GM18909 (cell line): ENCODE data around the gene SORCS3.

Source experiments
- ATAC-seq: cut with Tn5 transposase; IDR thresholded peaks from one replicate; pipeline ENCODE4 v1.9.1; 2021; ENCODE audit warnings: mild to moderate bottlenecking; ENCODE audit not compliant: unreplicated experiment, poor library complexity

SORCS3 gene

DNA sequence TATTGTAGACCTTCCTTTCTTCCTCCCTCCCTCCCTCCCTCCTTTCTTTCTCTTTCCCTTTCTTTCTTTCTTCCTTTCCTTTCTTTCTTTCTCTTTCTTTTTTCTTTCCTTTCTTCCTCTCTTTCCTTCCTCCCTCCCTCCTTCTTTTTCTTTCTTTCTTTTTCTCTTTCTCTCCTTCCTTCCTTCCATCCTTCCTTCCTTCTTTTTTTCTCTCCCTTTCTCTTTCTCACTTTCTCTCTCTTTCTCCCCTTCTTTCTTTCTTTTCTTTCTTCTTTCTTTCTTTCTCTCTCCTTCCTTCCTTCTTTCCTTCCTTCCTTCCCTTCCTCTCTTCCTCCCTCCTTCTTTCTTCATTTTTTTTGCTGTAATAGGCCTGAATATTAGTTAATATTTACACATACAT, 638.0 kb downstream of the SORCS3 start:
- ATAC-seq = no peak

DNA sequence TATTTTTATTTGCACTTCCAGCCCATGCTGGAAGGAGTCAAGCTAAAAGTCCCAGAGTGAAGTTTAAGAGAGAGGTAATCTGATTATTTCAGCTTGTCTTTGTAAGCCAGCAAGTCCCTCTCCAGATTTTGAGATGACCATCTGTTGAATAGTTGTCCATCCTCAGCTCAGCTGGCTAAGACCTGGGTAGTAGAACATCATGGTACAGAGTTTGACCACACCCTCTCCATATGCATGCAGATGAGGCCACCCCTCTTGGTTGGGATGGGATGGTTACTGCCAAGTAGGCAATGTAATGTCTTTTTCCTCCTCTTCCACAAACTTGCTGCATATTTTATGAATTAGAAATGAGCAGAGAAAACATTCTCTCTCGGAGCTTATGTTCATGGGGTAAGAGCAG, 639.8 kb downstream of the SORCS3 start:
- no peak for ATAC-seq

DNA sequence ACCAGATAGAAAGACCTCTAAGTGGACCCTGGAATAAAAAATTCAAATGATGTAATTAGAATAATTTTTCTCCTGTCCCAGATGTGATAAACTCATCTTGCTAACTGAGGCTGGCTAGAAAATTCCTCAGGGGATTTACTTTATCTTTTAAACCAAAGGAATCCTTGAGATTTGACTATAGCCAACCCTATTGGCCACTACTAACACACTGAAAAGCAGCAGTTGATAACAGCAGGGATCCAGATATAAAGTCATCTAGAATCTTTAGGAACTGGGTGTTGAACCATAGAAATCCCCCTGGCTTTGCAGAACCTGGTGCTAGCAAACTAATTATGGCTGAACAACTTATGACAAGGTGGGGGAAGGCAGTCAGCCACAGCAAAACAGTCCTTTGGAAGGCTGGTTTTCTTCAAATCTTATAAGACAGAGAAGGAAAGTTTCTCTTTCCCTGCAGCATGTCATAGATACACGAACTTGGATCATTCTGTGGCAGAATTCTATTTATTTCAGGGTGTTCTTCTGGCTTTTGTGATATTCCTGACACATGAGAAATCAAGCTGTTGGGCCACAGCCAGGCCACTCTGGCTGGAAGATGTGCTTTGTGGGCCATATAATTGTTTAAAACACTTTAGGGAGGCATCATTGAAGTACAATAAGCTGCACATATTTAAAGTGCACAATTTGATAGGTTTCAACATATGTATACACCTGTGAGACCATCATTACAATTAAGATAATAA, 643.6 kb downstream of the SORCS3 start:
- ATAC-seq = no peak

DNA sequence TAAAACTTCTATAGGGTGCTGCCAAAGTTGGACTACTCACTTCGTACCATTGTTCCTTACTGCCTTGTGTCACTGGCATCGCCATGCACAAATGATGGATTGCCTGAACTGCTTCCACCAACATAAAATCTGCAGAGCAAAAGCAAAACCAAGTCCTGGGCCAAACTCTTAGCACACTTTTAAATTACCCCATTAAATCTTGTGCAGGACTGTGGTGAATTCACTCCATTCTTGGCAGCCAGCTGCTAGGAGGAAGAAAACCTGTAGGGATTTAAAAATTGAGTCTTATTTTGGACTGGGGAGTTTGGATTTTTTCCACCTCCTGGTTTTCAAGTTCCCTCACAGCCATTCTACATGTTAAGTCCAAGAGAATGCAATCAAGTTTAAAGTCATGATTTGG, 646.9 kb downstream of the SORCS3 start:
- no peak for ATAC-seq

DNA sequence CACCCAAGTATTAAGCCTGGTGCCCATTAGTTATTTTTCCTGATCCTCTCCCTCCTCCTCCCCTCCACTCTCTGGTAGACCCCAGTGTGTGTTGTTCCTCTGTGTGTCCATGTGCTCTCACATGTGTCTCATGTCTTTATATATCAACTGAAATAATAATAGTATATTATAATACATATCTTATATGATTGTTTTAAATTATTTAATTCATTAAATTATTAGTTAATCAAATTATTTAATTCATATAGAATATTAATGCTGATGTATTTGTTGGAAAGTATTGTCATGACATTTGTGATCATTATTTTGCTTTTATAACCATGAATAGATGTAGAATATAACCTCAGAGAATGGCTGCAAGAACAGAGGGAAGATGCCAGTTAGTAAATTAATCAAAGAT, 647.5 kb downstream of the SORCS3 start:
- ATAC-seq = no peak

DNA sequence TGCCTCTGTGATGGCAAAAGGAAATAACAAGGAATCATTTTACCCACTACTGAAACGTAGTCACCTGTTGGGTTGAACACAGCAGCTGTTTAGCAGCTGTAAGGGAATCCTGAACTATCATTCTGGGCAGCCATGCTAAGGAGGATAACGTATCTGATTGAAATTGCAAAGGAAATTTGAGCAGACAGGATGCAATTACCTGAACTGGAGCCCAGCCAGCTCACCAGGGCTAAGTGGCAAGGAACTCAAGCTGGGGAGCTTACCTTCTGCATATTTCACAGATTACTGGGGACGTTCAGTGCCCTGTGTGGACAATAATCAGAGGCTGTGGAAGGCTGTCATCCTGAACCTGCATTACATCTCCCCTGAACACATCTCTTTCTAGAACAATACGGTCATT, 650.5 kb downstream of the SORCS3 start:
- no peak for ATAC-seq

DNA sequence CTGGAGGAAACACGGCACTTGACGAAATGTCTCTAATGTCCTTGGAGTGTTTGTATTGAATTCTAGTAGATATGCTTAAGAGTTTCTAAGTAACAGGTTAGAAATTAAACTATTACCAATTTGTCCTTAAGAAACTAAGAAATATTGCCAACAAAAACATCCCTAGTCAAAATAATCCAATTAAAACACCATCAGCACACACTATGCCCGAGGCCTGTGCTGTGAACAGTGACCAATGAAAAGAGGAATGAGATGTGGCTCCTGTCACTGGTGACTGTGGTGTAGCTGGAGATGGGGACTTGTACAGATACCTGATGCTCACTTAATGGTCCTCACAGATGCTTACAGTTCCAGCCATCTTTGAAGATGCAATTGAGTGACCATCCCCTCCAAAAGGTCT, 651.1 kb downstream of the SORCS3 start:
- no peak for ATAC-seq
